Heart right ventricle (tissue), 16 donors: ENCODE data around the gene IARS2. TPM values are rescaled to one million over a fixed set of nuclear protein-coding genes. Genes with fewer than 3 reads are reported as not detected.

Source experiments
- ATAC-seq, 8 donors: fragments of 200-7000 bp; cut with Tn5 transposase; one replicate each; pipeline ENCODE4 v1.9.1; 2020; ENCODE audit warnings: mild to moderate bottlenecking in 8 of 8, moderate library complexity in 8 of 8, moderate number of reproducible peaks in 1 of 8
- DNase-seq, 2 donors: peaks; one replicate each; pipeline ENCODE4 v3.0.0-alpha.2; 2020
- H3K27ac ChIP-seq, 10 donors: fragments of 200-600 bp; sonication (generic) in 2 of 10; one replicate each; pipeline versions ENCODE4 v1.5.0 to v1.8.0; 2020 to 2022; ENCODE audit warnings: mild to moderate bottlenecking in 3 of 10
- H3K27me3 ChIP-seq, 7 donors: fragments of 200-600 bp; one replicate each; pipeline ENCODE4 v1.8.0; 2021 to 2022; ENCODE audit warnings: mild to moderate bottlenecking in 2 of 7
- H3K36me3 ChIP-seq, 9 donors: fragments of 200-600 bp; sonication (generic) in 1 of 9; one replicate each; pipeline versions ENCODE4 v1.5.0 to v1.8.0; 2020 to 2022; ENCODE audit warnings: mild to moderate bottlenecking in 2 of 9
- H3K4me1 ChIP-seq, 9 donors: fragments of 200-600 bp; sonication (generic) in 1 of 9; one replicate each; pipeline versions ENCODE4 v1.5.0 to v1.8.0; 2020 to 2022; ENCODE audit warnings: mild to moderate bottlenecking in 4 of 9
- H3K4me3 ChIP-seq, 10 donors: fragments of 200-600 bp; sonication (generic) in 2 of 10; one replicate each; pipeline versions ENCODE4 v1.5.0 to v1.8.0; 2020 to 2022; ENCODE audit warnings: mild to moderate bottlenecking in 7 of 10, moderate library complexity in 2 of 10
- H3K9me3 ChIP-seq, 11 donors: fragments of 200-600 bp in 10 of 11; sonication (generic) in 2 of 11; one replicate each; pipeline versions ENCODE4 v1.5.0 to v1.8.0; 2013 to 2022; ENCODE audit warnings: mild to moderate bottlenecking in 2 of 11, control low read depth in 1 of 11, moderate library complexity in 1 of 11
- CTCF ChIP-seq, 9 donors: fragments of 200-600 bp; sonication (generic) in 2 of 9; IDR thresholded peaks; one replicate each; pipeline versions ENCODE4 v1.5.0 to v1.8.0; 2021 to 2022; ENCODE audit warnings: antibody characterized with exemption in 9 of 9, mild to moderate bottlenecking in 5 of 9, moderate library complexity in 1 of 9
- WGBS, 2 donors: extraction: QIAGEN DNeasy Blood & Tissue Kit; methylation state at CpG; one replicate each; pipeline ENCODE4 v1.1.7; 2013; ENCODE audit warnings: inconsistent platforms in 1 of 2; 5-methylcytosine and 5-hydroxymethylcytosine counted together
- intact Hi-C, 10 donors: fragments of 100-400 bp; cut with DNase I; formaldehyde crosslinking; loops; one replicate each; pipeline versions ENCODE4 v1.11.1 to v1.14.2; 2022
- long read RNA-seq, 3 donors: library from polyadenylated mRNA; unstranded; transcript quantifications; one replicate each; pipeline ENCODE4 v2.0.0, GENCODE V29; 2020 to 2021
- polyA plus RNA-seq, 2 donors: library from polyadenylated mRNA; stranded (reverse); fragments of 200-250 nt; gene quantifications; one replicate each; pipeline ENCODE4 v1.2.3, GENCODE V29; 2013
- total RNA-seq, 10 donors: library from RNA; stranded (reverse); fragmentation: NEBNext Ultra II Directional in 3 of 10; extraction: Animal tissue kit (Norgen Biotek cat#: 25700) in 3 of 10; gene quantifications; one replicate each; pipeline versions ENCODE4 v1.2.1 to v1.2.4, GENCODE V29; 2021 to 2023
- donor health status: Arrhythmogenic right ventricular cardiomyopathy.
- donor health status: ischemic (EF 13 %, LVEDD 7.1; RV severe dilation, severe dysfunction).
- donor health status: healthy with polysubstance abuse.
- donor health status: DM: no; HTN: yes; CAD: no.
- donor health status: DM: no; HTN: no; CAD: no.
- donor health status: ischemic (EF 25% LVEDD 6.9; RV normal size, moderate dysfunction).
- donor health status: ischemic (EF 25% LVEDD 5.7; RV mildly dilated, moderate dysfunction).
- donor health status: healthy.
- donor health status: DM: yes; HTN: yes; CAD: no.
- donor health status: Ischemic cardiomyopathy.
- donor health status: ischemic (EF 35%, LVEDD 5.7; RV mildly dilated, moderate dysfunction).
- donor health status: nonischemic (EF 11% LVEDD 7.7; RV severe dilation, severe dysfunction).
- donor health status: DM: yes; HTN: yes; CAD: no.
- donor health status: PGD.
- donor health status: ischemic (EF 29% LVEDD 5.4; RV normal size, mild dysfunction).
- donor health status: nonischemic (EF 23%, LVEDD 6.1; RV moderate dilation, normal function).

Gene IARS2
- total RNA-seq (10 to 100 TPM; 74.9 to 91.9 (median 82.2) TPM), polyA plus RNA-seq (10 to 100 TPM; 12.1 to 41.6 TPM)
- long read RNA-seq, donor 1, transcript IARS2-201 (23 exons, 3,560 nt): major isoform, 225 of 230 reads
- long read RNA-seq, donor 1, partial matches to known transcripts: 2 of 230 reads
- long read RNA-seq, donor 1, other reads (novel, unspliced or antisense): 3 of 230 reads
- long read RNA-seq, donor 2, transcript IARS2-201 (23 exons, 3,560 nt): major isoform, 286 of 306 reads
- long read RNA-seq, donor 2, partial matches to known transcripts: 10 of 306 reads
- long read RNA-seq, donor 2, other reads (novel, unspliced or antisense): 10 of 306 reads
- long read RNA-seq, donor 3, transcript IARS2-201 (23 exons, 3,560 nt): major isoform, 377 of 432 reads
- long read RNA-seq, donor 3, partial matches to known transcripts: 39 of 432 reads
- long read RNA-seq, donor 3, other reads (novel, unspliced or antisense): 16 of 432 reads

- Histone ChIP-seq H3K9me3 (no peaks in the 10 kb centered on the region), H3K27me3 (no peaks in the 10 kb centered on the region), H3K36me3 (peaks cover 0 to 34% (median 15%) of the 10 kb centered on the region in 9 donors), H3K4me1 (peaks cover 0 to 29% (median 19%) of the 10 kb centered on the region in 9 donors), H3K4me3 (peak within 1 kb of the TSS; percentile 80 to 100 (median 94)), H3K27ac (peak within 1 kb of the TSS; percentile 75 to 93 (median 88))
- no peak for TF ChIP-seq CTCF (IDR thresholded peaks at IDR 0.05)
- intact Hi-C loops: loop anchor here in 1 of 10 donors (5.0 kb wide), 1 partner anchor 178 kb away; the partner anchor contains the start of gene RAB3GAP2
- ATAC-seq: peak; percentile 93 to 97 (median 95)
- 2 to 3% methylated on average over 59 to 73 of the region's 73 CpGs for WGBS, 2 donors
- DNase-seq: peak; percentile 88 to 91
These were observed at the start of gene IARS2 for GRCh38 chr1:220094016-220094911. IARS2 (plus strand) TSS chr1:220094132; CDS start chr1:220094217, 85 bp downstream.

DNA sequence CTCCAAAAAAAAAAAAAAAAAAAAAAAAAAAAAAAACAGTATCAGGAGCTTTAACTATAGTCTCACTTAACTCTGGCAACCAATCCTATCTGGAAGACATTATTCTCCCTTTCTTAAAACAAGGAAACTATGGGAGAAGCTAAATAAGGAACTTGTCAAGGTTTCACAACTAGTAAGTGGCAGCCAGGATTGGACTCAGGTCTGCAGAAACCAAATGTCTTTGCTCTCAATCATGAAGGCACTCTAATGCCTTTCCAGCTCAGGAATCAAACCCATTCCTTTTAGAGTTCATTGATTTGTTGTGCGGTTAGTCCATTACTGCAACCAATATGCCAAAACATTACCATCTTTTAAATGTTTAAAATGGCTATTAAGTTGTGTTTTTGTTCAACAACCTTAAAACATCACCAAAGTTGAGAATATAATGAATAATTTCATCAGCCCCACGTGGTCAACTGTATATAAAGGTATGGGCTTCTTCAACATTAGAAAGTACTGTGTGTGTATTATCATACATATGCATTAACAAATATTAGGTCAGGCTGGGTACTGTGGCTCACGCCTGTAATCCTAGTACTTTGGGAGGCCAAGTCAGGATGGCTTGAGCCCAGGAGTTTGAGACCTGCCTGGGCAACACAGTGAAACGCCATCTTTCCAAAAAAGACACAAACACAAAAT lies 49.1 kb upstream of the IARS2 start:
- DNase-seq (no peak), ATAC-seq (no peak)
- H3K27ac ChIP-seq: peak overlapping the region in 4 of 10 donors; percentile 81 to 89 (median 86)
- H3K4me3 ChIP-seq: peak overlapping the region in 6 of 10 donors; percentile 76 to 98 (median 78)
- intact Hi-C loops: loop anchor here in 2 of 10 donors (5.0 kb wide), 1 partner anchor 42 kb away; the partner anchor contains the start of gene BPNT1 (in 2 of the 2)
- peaks cover 0 to 33% (median 16%) of the 10 kb centered on the region in 9 donors for H3K4me1 ChIP-seq
- no peaks in the 10 kb centered on the region for H3K9me3 ChIP-seq
- H3K27me3 ChIP-seq: no peaks in the 10 kb centered on the region
- no peak for TF ChIP-seq CTCF (IDR thresholded peaks at IDR 0.05)
- 82 to 83% methylated on average over 4 of the region's 4 CpGs for WGBS, 2 donors
- H3K36me3 ChIP-seq: peaks cover 0 to 28% (median 4%) of the 10 kb centered on the region in 9 donors

DNA sequence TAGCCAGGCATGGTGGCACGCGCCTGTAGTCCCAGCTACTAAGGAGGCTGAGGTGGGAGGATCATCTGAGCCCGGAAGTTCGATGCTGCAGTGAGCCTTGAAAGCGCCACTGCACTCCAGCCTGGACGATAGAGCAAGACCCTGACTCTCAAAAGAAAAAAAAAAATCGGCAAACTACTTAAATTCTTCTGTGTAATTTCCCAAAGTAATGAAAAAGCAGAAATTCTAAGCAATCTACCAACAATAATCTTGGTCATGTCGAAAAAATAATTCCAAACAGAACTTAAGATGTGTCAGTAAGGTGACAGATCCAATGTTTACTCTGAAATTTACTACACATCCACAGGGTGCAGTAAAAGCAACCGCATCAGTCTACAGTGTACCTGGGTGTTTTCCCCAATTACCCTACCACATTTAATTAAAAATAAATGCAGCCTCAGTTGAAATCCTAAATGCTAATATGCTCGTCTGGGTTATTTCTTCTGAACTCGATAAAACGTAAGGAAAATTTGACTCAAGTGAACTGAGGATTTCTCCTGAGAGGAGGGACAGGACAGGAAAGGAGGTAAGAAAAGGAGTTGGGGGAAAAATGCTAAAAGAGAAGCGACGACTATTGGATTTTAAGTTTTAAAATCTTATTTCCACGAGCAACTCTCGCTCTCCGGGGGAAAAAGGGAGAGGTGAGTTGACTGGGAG lies 48.4 kb upstream of the IARS2 start:
- ATAC-seq: no peak
- peak overlapping the region in 9 of 10 donors; percentile 69 to 89 (median 83) for H3K27ac ChIP-seq
- WGBS, 2 donors: 30 to 33% methylated on average over 17 of the region's 17 CpGs
- H3K9me3 ChIP-seq: no peaks in the 10 kb centered on the region
- H3K4me1 ChIP-seq: peaks cover 0 to 33% (median 16%) of the 10 kb centered on the region in 9 donors
- intact Hi-C loops: loop anchor here in 2 of 10 donors (5.0 kb wide), 1 partner anchor 42 kb away; the partner anchor contains the start of gene BPNT1 (in 2 of the 2)
- H3K36me3 ChIP-seq: peaks cover 0 to 22% (median 0%) of the 10 kb centered on the region in 9 donors
- peak overlapping the region; percentile 63 to 98 (median 78) for H3K4me3 ChIP-seq
- TF ChIP-seq CTCF (IDR thresholded peaks at IDR 0.05): no peak
- H3K27me3 ChIP-seq: no peaks in the 10 kb centered on the region
- no peak for DNase-seq
